Sciatic nerve (tissue), 2 donors: ENCODE data around the gene ZNF143. TPM values are rescaled to one million over a fixed set of nuclear protein-coding genes. Genes with fewer than 3 reads are reported as not detected.
"Not testable (repeated sequence)": the region's sequence is repeated elsewhere in the genome, so short reads cannot be mapped to it uniquely, and the experiment has no call there.

Source experiments
- ATAC-seq: fragments of 200-7000 bp; cut with Tn5 transposase; one replicate; pipeline ENCODE4 v1.9.1; 2020; ENCODE audit warnings: mild to moderate bottlenecking, moderate library complexity
- DNase-seq: peaks from one replicate; pipeline ENCODE4 v3.0.0-alpha.2; 2020; ENCODE audit warnings: low spot score
- intact Hi-C: fragments of 100-400 bp; cut with DNase I; formaldehyde crosslinking; loops from one replicate; pipeline ENCODE4 v1.14.2; 2022
- total RNA-seq: library from RNA; stranded (reverse); fragmentation: NEBNext Ultra II Directional; extraction: Animal tissue kit (Norgen Biotek cat#: 25700); gene quantifications from one replicate; pipeline ENCODE4 v1.2.1, GENCODE V29; 2021
- donor health status: DM: no; HTN: no; CAD: no.
- donor health status: DM: no; HTN: no; CAD: no.

The ZNF143 gene
- total RNA-seq, 1 donor from 2014 or later: 42.8 TPM

GRCh38 chr11:9530901-9531625 is 70.3 kb downstream of the ZNF143 start:
- DNase-seq (no peak), ATAC-seq (no peak)
- intact Hi-C loops: no loop called here

- no peak for DNase-seq
- intact Hi-C loops: no loop called here
- ATAC-seq: no peak
Measured at GRCh38 chr11:9533058-9533457, 72.2 kb downstream of the ZNF143 start.

GRCh38 chr11:9533736-9534473 is 73.1 kb downstream of the ZNF143 start:
- no peak for DNase-seq
- no peak for ATAC-seq
- intact Hi-C loops: no loop called here

- intact Hi-C loops: no loop called here
- peak; percentile 80 for ATAC-seq
Measured at GRCh38 chr11:9535189-9535781, 74.5 kb downstream of the ZNF143 start.

GRCh38 chr11:9538548-9538947 is 77.7 kb downstream of the ZNF143 start:
- DNase-seq (no peak), ATAC-seq (no peak)
- intact Hi-C loops: no loop called here

More at GRCh38 chr11:9535189-9535781, 74.5 kb downstream of the ZNF143 start:
- DNase-seq: peak; percentile 83

GRCh38 chr11:9549216-9549615 is 88.4 kb downstream of the ZNF143 start:
- intact Hi-C loops, ATAC-seq, DNase-seq: not testable (repeated sequence)

- DNase-seq (no peak), ATAC-seq (no peak)
- intact Hi-C loops: no loop called here
Measured at GRCh38 chr11:9550191-9550628, 89.4 kb downstream of the ZNF143 start.

GRCh38 chr11:9561279-9561982 is 100.6 kb downstream of the ZNF143 start:
- intact Hi-C loops: no loop called here
- no peak for DNase-seq
- ATAC-seq: no peak

GRCh38 chr11:9562716-9563115 is 101.9 kb downstream of the ZNF143 start:
- intact Hi-C loops: no loop called here
- ATAC-seq: no peak
- no peak for DNase-seq

- intact Hi-C loops: no loop called here
- ATAC-seq: no peak
- no peak for DNase-seq
Measured at GRCh38 chr11:9563196-9563730, 102.5 kb downstream of the ZNF143 start.

GRCh38 chr11:9565822-9566560 is 105.2 kb downstream of the ZNF143 start:
- peak; percentile 53 for ATAC-seq
- intact Hi-C loops: no loop called here
- DNase-seq: no peak

- intact Hi-C loops: no loop called here
- no peak for DNase-seq
- ATAC-seq: peak; percentile 47
Measured at GRCh38 chr11:9566561-9567063, 105.8 kb downstream of the ZNF143 start.

GRCh38 chr11:9567401-9567800 is 106.6 kb downstream of the ZNF143 start:
- intact Hi-C loops: no loop called here
- no peak for DNase-seq
- no peak for ATAC-seq

GRCh38 chr11:9568161-9568853 is 107.5 kb downstream of the ZNF143 start:
- intact Hi-C loops: no loop called here
- DNase-seq (no peak), ATAC-seq (no peak)

GRCh38 chr11:9568854-9569587 is 108.2 kb downstream of the ZNF143 start:
- ATAC-seq: peak; percentile 72

GRCh38 chr11:9569588-9570164 is 108.9 kb downstream of the ZNF143 start:
- ATAC-seq (no peak), DNase-seq (no peak)
- intact Hi-C loops: loop anchor here (5.0 kb wide), 1 partner anchor 43 kb away; no protein-coding TSS in a partner anchor

More at GRCh38 chr11:9568854-9569587, 108.2 kb downstream of the ZNF143 start:
- no peak for DNase-seq
- intact Hi-C loops: no loop called here
